SJSA1 (cell line): ENCODE data around the gene LSM11. TPM values are rescaled to one million over a fixed set of nuclear protein-coding genes. Genes with fewer than 3 reads are reported as not detected.

ENCODE experiments used
- DNase-seq, 2 experiments: peaks; one replicate each; pipeline ENCODE4 v3.0.0-alpha.2; 2015 to 2020; ENCODE audit warnings: low spot score in 2 of 2, low read depth in 1 of 2
- H3K27ac ChIP-seq: fragments of 250-450 bp; sonication (Bioruptor Pico); 2 replicates; pipeline ENCODE4 v1.5.1; 2020; ENCODE audit warnings: mild to moderate bottlenecking, moderate library complexity
- H3K27me3 ChIP-seq: fragments of 250-450 bp; sonication (Bioruptor Pico); replicated peaks from 2 replicates; pipeline ENCODE4 v1.5.1; 2020; ENCODE audit warnings: mild to moderate bottlenecking, moderate library complexity
- H3K36me3 ChIP-seq: fragments of 250-450 bp; sonication (Bioruptor Pico); 2 replicates; pipeline ENCODE4 v1.5.1; 2020; ENCODE audit warnings: mild to moderate bottlenecking
- H3K4me1 ChIP-seq: fragments of 250-450 bp; sonication (Bioruptor Pico); replicated peaks from 2 replicates; pipeline ENCODE4 v1.6.1; 2021; ENCODE audit warnings: mild to moderate bottlenecking
- H3K4me3 ChIP-seq: fragments of 250-450 bp; sonication (Bioruptor Pico); 2 replicates; pipeline ENCODE4 v1.5.1; 2020; ENCODE audit warnings: mild to moderate bottlenecking
- H3K9me3 ChIP-seq: fragments of 250-450 bp; sonication (Bioruptor Pico); replicated peaks from 2 replicates; pipeline ENCODE4 v1.5.1; 2020; ENCODE audit warnings: mild to moderate bottlenecking
- total RNA-seq: library from RNA; depleted of rRNA; stranded (reverse); fragments of >200 nt; shearing (Covaris generic); gene quantifications from 2 replicates; pipeline ENCODE4 v1.2.3, GENCODE V29; 2014

The LSM11 gene
- total RNA-seq, 1 experiment from 2014 or later, result 9.3 TPM

GRCh38 chr5:157766902-157767301 is 23.4 kb downstream of the LSM11 start:
- Histone ChIP-seq H3K36me3 (no peaks in the 10 kb centered on the region), H3K4me3 (no peak overlapping the region), H3K9me3 (no peaks in the 10 kb centered on the region), H3K27ac (no peak overlapping the region), H3K27me3 (no peaks in the 10 kb centered on the region; the same call in 1 of the 2 replicates), H3K4me1 (no peaks in the 10 kb centered on the region)
- no peak for DNase-seq

- Histone ChIP-seq H3K4me1 (no peaks in the 10 kb centered on the region), H3K27me3 (no peaks in the 10 kb centered on the region; the same call in 1 of the 2 replicates), H3K4me3 (no peak overlapping the region), H3K36me3 (no peaks in the 10 kb centered on the region), H3K27ac (no peak overlapping the region), H3K9me3 (no peaks in the 10 kb centered on the region)
- DNase-seq, result no peak
These were observed 24.2 kb downstream of the LSM11 start for GRCh38 chr5:157767689-157768088.

GRCh38 chr5:157770665-157771064 is 27.2 kb downstream of the LSM11 start:
- Histone ChIP-seq H3K9me3 (no peaks in the 10 kb centered on the region), H3K4me1 (no peaks in the 10 kb centered on the region), H3K27ac (no peak overlapping the region), H3K36me3 (no peaks in the 10 kb centered on the region), H3K4me3 (no peak overlapping the region), H3K27me3 (no peaks in the 10 kb centered on the region; the same call in 1 of the 2 replicates)
- no peak for DNase-seq

GRCh38 chr5:157772127-157772526 is 28.6 kb downstream of the LSM11 start:
- DNase-seq, result no peak
- Histone ChIP-seq H3K27ac (no peak overlapping the region), H3K4me3 (no peak overlapping the region), H3K36me3 (no peaks in the 10 kb centered on the region), H3K4me1 (no peaks in the 10 kb centered on the region), H3K9me3 (no peaks in the 10 kb centered on the region), H3K27me3 (no peaks in the 10 kb centered on the region; the same call in 1 of the 2 replicates)

- Histone ChIP-seq H3K36me3 (no peaks in the 10 kb centered on the region), H3K9me3 (no peaks in the 10 kb centered on the region), H3K4me1 (no peaks in the 10 kb centered on the region), H3K27me3 (no peaks in the 10 kb centered on the region), H3K4me3 (no peak overlapping the region), H3K27ac (no peak overlapping the region)
- DNase-seq, result no peak
These were observed 34.8 kb downstream of the LSM11 start for GRCh38 chr5:157778121-157778805.

- H3K4me1 ChIP-seq, result no peaks in the 10 kb centered on the region
- no peak overlapping the region for H3K4me3 ChIP-seq
- H3K27ac ChIP-seq, result no peak overlapping the region
- no peaks in the 10 kb centered on the region for H3K27me3 ChIP-seq
- H3K9me3 ChIP-seq, result no peaks in the 10 kb centered on the region
- no peak for DNase-seq
- no peaks in the 10 kb centered on the region for H3K36me3 ChIP-seq
These were observed 35.7 kb downstream of the LSM11 start for GRCh38 chr5:157779221-157779620.

- DNase-seq, result no peak
- H3K27ac ChIP-seq, result no peak overlapping the region
- H3K27me3 ChIP-seq, result no peaks in the 10 kb centered on the region
- no peak overlapping the region for H3K4me3 ChIP-seq
- no peaks in the 10 kb centered on the region for H3K9me3 ChIP-seq
- H3K4me1 ChIP-seq, result no peaks in the 10 kb centered on the region
- peaks cover 32% of the 10 kb centered on the region for H3K36me3 ChIP-seq
These were observed 42.3 kb downstream of the LSM11 start for GRCh38 chr5:157785801-157786200.

- Histone ChIP-seq H3K4me1 (no peaks in the 10 kb centered on the region), H3K27me3 (no peaks in the 10 kb centered on the region), H3K36me3 (peaks cover 59% of the 10 kb centered on the region), H3K4me3 (no peak overlapping the region), H3K27ac (no peak overlapping the region), H3K9me3 (no peaks in the 10 kb centered on the region)
- DNase-seq, result no peak
These were observed 49.8 kb downstream of the LSM11 start for GRCh38 chr5:157793301-157793700.

GRCh38 chr5:157799578-157799977 is 56.1 kb downstream of the LSM11 start:
- Histone ChIP-seq H3K4me3 (no peak overlapping the region), H3K4me1 (no peaks in the 10 kb centered on the region), H3K27me3 (no peaks in the 10 kb centered on the region), H3K27ac (no peak overlapping the region), H3K36me3 (peaks cover 32% of the 10 kb centered on the region), H3K9me3 (no peaks in the 10 kb centered on the region)
- no peak for DNase-seq

GRCh38 chr5:157800137-157800536 is 56.6 kb downstream of the LSM11 start:
- no peak for DNase-seq
- Histone ChIP-seq H3K36me3 (peaks cover 35% of the 10 kb centered on the region), H3K27ac (no peak overlapping the region), H3K4me1 (no peaks in the 10 kb centered on the region), H3K4me3 (no peak overlapping the region), H3K9me3 (no peaks in the 10 kb centered on the region), H3K27me3 (no peaks in the 10 kb centered on the region)

- no peak overlapping the region for H3K4me3 ChIP-seq
- H3K4me1 ChIP-seq, result no peaks in the 10 kb centered on the region
- no peaks in the 10 kb centered on the region for H3K9me3 ChIP-seq
- no peak for DNase-seq
- no peak overlapping the region for H3K27ac ChIP-seq
- H3K36me3 ChIP-seq, result peaks cover 41% of the 10 kb centered on the region
- no peaks in the 10 kb centered on the region for H3K27me3 ChIP-seq
These were observed 59.2 kb downstream of the LSM11 start for GRCh38 chr5:157802736-157803135.

GRCh38 chr5:157808043-157808442 is 64.5 kb downstream of the LSM11 start:
- Histone ChIP-seq H3K4me3 (no peak overlapping the region), H3K27me3 (no peaks in the 10 kb centered on the region), H3K27ac (no peak overlapping the region), H3K36me3 (peaks cover 78% of the 10 kb centered on the region), H3K9me3 (no peaks in the 10 kb centered on the region), H3K4me1 (0 out of 2 replicates have a peak, but pooled peaks cover 3% of the 10 kb centered on the region)
- DNase-seq, result no peak
